ENCODE data around the gene ADD3.

ADD3 gene

DNA sequence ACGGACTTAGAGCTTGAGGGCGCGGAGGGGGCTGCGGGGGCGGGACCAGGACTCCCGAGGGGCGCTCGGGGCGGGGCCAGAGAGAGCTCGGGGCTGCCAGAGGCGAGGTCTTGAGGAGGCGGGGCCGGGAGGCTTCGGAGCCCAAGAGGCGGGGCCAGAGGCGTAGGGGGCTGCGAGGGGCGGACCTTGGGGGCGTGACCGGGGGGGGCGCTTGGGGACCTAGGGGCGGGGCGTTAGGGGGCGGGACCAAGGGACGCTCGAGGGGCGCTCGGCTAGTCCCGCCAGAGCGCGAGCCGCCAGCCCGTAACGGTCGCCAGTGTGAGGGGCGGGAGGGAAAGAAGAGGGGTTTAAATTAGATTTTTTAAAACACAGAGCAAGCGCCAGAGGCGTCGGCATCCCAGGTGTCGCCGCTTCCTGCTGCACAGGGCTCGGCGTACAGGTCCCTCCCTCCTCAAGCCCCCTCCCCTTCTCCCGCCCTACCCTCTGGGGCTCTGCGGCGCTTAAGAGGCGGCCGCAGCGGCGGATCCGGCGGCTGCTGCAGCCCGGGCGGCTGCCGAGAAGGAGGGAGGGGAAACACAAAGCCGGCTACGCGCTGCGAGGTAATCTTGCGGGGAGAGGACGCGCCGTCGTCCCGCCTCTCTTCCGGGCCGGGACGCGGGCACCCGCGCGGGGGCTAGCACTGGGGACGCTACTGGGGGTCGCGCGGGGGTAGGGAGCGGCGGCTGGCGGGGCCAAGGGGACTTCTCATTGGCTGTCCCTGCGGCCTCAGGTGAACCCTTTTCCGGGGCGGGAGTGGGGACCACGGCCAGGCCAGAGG, at the start of gene ADD3:
Gene ADD3 (plus strand): TSS at position 284 of the 817 bp plus-strand sequence. CDS start 92,670 bp downstream, outside the sequence.
- DNase-seq: peak; percentile 13

- no peak for DNase-seq
These were observed 49.7 kb upstream of the ADD3 start for GRCh38 chr10:109958059-109958458.

DNA sequence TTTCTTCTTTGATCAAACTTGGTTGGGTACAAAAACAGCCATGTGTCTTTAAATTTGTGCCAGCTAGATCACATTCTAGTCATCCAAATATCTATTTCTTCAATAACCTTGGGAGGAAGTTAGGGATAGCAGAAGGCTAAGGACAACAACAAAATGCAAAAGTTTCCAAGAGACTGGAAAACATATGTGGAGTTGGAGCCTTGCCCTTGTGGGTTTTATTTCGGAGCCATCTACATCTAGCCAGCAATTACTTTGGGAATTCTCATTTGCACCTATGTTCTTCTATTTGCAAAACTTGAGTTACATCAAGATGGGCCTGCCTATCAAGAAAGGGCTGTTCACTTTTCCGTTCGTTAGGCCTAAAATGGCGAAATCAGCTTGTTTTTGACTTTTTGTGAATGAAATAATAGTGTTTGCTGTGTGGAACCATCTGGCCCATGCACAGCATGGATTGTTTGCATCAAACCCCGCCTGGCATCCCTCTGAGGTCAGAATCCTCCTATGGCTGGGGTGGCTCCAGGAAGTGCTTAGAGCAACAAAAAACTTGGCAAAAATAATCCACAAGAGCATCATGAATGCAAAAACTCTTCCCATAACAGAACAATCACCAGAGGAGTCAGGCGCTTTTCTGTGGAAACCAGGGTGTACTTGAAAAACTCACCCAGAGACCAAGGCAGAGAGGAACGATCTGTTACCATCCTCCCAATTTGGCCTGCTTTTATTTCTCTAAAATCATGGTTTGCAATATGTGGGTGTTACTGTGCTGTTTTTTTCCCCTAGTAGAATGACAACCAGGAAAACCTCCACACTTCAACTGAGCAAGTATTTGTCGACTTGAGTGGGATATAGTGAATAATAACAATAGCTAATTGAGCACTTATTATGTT, 48.3 kb upstream of the ADD3 start:
- no peak for DNase-seq

GRCh38 chr10:109960682-109961081, 47.1 kb upstream of the ADD3 start:
- no peak for DNase-seq

DNA sequence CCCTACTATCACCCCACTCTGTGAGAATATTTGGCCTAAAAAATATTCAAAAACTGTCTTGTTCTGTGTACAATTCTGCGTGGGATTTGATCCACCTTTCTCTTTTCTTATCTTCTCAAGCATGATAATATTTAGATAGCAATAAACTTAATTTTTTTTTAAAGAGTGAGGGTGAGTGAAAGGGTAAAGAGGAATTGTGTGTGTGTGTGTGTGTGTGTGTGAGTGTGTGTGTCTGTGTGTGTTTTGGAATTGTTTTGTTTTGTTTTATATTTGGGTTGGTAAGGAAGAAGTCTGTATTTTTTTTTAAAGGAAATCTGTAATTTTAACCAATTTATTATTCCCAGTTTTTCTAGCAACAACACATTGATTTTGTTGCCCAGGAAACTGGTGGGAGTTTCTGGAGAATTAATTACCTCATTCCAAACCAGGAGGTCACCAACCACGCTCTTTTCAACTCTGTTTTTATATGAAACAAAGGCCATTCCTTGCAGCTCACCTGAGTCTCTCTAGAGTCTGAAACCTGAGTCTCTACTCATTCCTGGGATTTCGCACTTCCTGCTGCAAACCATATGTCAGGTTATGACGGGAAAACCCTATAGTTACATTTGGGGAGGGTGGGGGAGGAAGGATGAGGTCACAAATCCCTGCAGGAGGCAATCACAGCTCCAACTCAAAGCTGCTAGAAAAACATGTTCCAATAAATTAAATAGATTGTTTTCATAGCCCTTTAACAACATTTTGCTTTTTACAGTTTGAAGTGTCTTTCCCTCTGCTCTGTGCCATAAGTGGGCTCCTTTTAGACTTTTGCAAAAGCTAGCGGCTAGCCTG, 46.4 kb upstream of the ADD3 start:
- DNase-seq: no peak

GRCh38 chr10:109962247-109962646, 45.5 kb upstream of the ADD3 start:
- no peak for DNase-seq

- no peak for DNase-seq
These were observed 44.3 kb upstream of the ADD3 start for GRCh38 chr10:109963439-109963838.

GRCh38 chr10:109964318-109964717, 43.5 kb upstream of the ADD3 start:
- DNase-seq: no peak

DNA sequence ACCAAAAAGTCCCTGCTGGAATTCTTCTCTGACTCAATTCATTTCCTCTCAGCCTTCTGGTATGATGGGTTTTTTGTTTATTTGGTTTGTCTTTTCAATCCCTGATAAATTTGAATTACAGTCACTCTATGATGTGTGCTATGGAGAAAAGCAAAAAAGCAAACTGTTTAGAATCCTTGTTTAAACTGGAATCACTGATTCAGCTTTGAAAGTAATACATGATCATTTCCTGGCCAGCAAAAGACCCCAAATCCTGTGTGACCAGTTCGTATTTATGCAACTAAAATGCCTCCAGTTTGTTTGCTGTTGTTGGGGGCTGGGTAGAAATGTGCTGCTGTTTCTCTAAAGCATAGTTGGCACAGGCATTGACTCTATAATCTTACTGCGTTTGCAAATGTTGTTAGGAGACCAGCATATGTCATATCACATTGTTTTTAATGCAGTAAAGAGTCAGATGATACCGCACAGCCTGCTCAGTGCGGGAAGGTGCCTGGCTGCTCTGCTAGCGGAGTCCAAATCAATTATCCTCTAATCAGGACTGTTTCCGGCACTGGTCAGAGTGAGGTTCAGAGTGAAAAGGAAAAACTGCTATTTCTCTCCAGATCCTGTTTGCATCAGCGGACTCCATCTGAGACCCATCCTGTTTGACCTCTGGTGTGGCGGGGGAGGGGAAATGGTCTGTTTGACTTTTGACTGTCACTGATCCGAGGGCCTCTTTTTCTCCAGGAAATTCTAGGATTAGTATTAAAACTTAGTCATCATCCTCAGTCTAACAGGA, 40.6 kb upstream of the ADD3 start:
- no peak for DNase-seq

DNA sequence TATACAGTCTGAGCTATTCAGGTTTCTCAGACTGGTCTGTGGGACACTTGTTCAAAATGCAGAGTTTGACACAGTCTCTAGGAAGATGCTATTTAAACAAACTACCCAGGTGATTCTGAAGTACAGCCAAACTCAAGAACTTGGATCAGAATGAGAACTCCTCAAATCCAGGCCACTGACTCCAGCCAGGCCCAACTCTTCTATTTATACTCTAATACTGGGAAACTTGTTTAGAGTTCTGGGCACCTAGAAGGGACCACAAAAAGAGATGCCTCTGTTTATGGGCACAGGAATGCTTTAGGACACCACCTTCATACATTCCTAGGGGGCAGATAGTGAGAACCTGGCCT, 40.1 kb upstream of the ADD3 start:
- DNase-seq: no peak

DNA sequence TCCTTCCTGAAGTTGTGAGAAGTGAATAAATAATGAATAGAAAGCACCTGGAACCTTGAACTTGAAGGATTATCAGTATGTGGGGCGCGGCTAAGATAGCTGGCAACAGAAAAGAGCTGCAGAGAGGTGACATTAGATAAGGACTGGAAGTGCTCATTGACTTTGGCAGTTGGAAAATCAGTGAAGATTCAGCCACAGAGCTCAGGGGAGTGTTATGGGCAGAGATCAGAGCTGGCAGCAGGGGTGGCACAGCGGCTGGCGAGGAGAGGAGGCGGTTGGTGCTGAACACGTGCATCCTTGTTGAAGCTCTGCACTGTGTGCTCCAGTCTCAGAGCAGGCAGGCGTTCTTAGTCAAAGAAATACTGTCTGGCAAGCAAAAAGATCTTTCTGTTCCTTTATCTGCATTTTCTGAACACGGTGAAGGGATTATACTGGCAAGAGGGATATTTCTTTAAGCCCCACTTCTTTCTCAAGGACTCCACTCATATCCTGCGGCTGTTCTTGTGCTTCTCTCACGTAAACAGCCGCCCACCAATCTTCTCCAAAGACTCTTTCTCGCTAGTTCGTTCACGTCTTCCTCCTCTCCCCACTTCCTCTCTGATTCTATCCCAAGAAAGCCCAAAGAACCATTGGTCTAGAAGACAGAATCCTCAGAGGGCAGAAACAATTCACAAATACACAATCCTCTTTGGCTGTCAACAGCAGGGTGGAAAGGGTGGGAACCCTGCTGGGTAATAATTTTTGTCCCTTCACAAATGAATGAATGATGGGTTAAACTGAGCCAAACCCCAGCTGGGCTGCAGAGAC, 38.6 kb upstream of the ADD3 start:
- no peak for DNase-seq

- no peak for DNase-seq
These were observed 37.9 kb upstream of the ADD3 start for GRCh38 chr10:109969760-109970346.

GRCh38 chr10:109971634-109972033, 36.1 kb upstream of the ADD3 start:
- no peak for DNase-seq

DNA sequence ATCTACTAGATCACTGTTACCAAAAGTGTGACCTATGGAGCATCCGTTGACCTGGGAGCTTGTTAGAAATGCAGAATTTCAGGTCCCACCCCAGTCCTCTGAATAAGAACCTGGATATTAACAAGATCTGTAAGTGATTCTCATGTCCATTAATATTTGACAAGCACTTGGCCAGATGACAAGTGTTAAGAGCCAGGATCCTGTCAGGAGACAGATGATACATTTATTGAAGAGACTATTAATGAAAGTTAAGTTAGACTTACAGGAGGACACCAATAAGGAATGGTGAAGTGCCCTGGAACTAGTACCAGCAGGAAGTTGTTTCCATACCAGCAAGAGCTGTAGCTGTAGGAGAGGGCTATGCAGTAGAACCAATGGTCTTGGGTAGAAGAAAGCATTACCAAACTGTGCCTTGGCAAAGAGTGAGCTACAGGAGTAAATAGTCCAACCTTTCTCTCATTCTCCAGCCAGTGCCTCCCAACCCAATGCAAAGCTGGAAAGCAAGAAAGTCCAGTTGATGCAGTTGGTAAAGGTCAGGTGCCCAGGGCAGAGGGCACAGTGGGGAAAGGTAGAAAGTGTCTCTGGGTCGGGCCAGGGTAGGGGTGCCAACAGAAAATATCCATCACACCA, 35.3 kb upstream of the ADD3 start:
- no peak for DNase-seq

DNA sequence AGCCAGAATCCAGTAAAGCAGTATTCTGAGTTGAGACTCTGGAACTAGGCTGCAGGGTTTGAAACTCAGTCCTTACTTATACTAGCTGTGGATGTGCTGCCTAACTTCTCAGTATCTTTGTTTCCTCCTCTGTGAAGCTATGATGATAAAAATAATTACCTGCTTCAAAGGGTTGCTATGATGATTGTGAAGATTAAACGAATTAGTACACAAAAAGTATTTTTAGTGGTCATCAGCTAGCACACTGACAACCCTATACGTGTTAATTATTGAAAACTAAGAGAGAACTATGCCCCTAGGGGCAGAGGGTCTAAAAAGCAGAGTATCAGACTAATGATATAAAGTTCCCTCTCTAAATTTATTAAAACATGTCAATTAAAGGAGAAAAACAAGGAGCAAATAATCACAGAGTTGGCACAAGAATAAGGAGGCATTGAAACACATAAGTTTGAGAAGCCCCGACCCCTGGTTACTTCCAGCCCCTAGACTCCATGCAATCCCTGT, 34.4 kb upstream of the ADD3 start:
- DNase-seq: no peak

GRCh38 chr10:109974504-109975191, 33.1 kb upstream of the ADD3 start:
- DNase-seq: no peak

GRCh38 chr10:109975244-109976190, 32.3 kb upstream of the ADD3 start:
- no peak for DNase-seq

DNA sequence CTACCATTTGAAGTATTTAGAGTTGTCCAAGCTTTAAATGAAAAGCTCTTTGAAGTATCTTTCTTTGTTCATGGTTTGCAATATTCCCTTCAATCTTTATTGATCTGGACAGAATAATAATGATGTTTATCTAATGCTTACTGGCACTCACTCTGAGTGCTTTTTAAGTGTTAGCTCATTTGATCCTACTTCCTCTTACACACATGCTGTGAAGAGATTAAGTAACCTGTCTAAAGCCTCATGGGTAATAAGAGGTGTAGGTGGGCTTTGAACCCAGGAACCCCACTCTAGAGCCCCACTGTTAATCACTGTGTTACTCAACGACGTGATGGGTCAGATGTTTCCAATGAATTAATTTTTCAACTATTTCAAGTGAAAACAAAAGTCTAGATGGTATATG, 31.1 kb upstream of the ADD3 start:
- no peak for DNase-seq

- no peak for DNase-seq
These were observed 30.4 kb upstream of the ADD3 start for GRCh38 chr10:109977382-109977806.
